Gastroesophageal sphincter (tissue), 4 donors: Measurements from ENCODE around the gene C2CD2. TPM values are rescaled to one million over a fixed set of nuclear protein-coding genes. Genes with fewer than 3 reads are reported as not detected.

ENCODE experiments used
- ATAC-seq: fragments of 150-250 bp; one replicate; pipeline ENCODE4 v1.9.1; 2016; ENCODE audit warnings: mild to moderate bottlenecking, moderate library complexity
- H3K27ac ChIP-seq, 4 donors: fragments of 200-600 bp; sonication (generic) in 3 of 4; 1 replicate in 3 of 4; 2 replicates in 1 of 4; pipeline ENCODE4 v1.5.1; 2016 to 2019
- H3K27me3 ChIP-seq: fragments of 200-600 bp; sonication (generic); one replicate; pipeline ENCODE4 v1.5.1; 2019
- H3K36me3 ChIP-seq, 2 donors: fragments of 200-600 bp; sonication (generic); one replicate each; pipeline ENCODE4 v1.5.1; 2019; ENCODE audit warnings: control low read depth in 1 of 2
- H3K4me1 ChIP-seq, 3 donors: fragments of 200-600 bp; sonication (generic); 1 replicate in 2 of 3; 2 replicates in 1 of 3; pipeline ENCODE4 v1.5.1; 2016 to 2019; ENCODE audit warnings: control low read depth in 2 of 3
- H3K4me3 ChIP-seq, 2 donors: fragments of 200-600 bp; sonication (generic); one replicate each; pipeline ENCODE4 v1.5.1; 2019; ENCODE audit warnings: mild to moderate bottlenecking in 1 of 2, moderate library complexity in 1 of 2
- H3K9me3 ChIP-seq, 3 donors: fragments of 200-600 bp; sonication (generic); one replicate each; pipeline ENCODE4 v1.5.1; 2017 to 2019; ENCODE audit warnings: control low read depth in 2 of 3
- EP300 ChIP-seq: sonication (generic); formaldehyde crosslinking; IDR thresholded peaks from one replicate; pipeline ENCODE4 v1.6.1; 2017; ENCODE audit warnings: antibody characterized with exemption, mild to moderate bottlenecking
- POLR2A ChIP-seq, 2 donors: fragments of 450-650 bp; IDR thresholded peaks; one replicate each; pipeline ENCODE4 v1.6.1; 2017; ENCODE audit warnings: antibody characterized with exemption in 2 of 2, mild to moderate bottlenecking in 2 of 2, moderate library complexity in 1 of 2
- POLR2AphosphoS5 ChIP-seq: sonication (generic); formaldehyde crosslinking; IDR thresholded peaks from one replicate; pipeline ENCODE4 v1.6.1; 2017; ENCODE audit warnings: antibody characterized with exemption
- WGBS, 2 donors: methylation state at CpG; one replicate each; pipeline ENCODE4 v1.1.5; 2018; ENCODE audit warnings: low coverage in 1 of 2; 5-methylcytosine and 5-hydroxymethylcytosine counted together
- total RNA-seq, 4 donors: library from RNA; depleted of rRNA; stranded (reverse); fragments of >200 nt; gene quantifications; one replicate each; pipeline ENCODE4 v1.1.0, GENCODE V29; 2016
- TF ChIP-seq, protein P1 (sequence below), 4 experiments: fragments of 200-600 bp in 2 of 4; fragments of 450-650 bp in 2 of 4; sonication (generic) in 1 of 4; IDR thresholded peaks; one replicate each; pipeline ENCODE4 v1.5.1; 2017 to 2019; ENCODE audit warnings: antibody characterized with exemption in 4 of 4, mild to moderate bottlenecking in 2 of 4, moderate library complexity in 2 of 4

C2CD2 gene
- total RNA-seq, 4 donors from 2014 or later: 15.6 to 38.9 (median 18.7) TPM

- no peaks in the 10 kb centered on the region for H3K9me3 ChIP-seq
- no peaks in the 10 kb centered on the region for H3K27me3 ChIP-seq
- no peak overlapping the region for H3K4me3 ChIP-seq
- H3K4me1 ChIP-seq: peaks cover 0 to 5% (median 0%) of the 10 kb centered on the region in 3 donors
- 59 to 72% methylated on average over 3 to 5 of the region's 5 CpGs for WGBS, 2 donors
- TF ChIP-seq EP300 (no peak), POLR2A (IDR thresholded peaks at IDR 0.05) (no peak), POLR2AphosphoS5 (no peak)
- TF ChIP-seq, protein P1, sequence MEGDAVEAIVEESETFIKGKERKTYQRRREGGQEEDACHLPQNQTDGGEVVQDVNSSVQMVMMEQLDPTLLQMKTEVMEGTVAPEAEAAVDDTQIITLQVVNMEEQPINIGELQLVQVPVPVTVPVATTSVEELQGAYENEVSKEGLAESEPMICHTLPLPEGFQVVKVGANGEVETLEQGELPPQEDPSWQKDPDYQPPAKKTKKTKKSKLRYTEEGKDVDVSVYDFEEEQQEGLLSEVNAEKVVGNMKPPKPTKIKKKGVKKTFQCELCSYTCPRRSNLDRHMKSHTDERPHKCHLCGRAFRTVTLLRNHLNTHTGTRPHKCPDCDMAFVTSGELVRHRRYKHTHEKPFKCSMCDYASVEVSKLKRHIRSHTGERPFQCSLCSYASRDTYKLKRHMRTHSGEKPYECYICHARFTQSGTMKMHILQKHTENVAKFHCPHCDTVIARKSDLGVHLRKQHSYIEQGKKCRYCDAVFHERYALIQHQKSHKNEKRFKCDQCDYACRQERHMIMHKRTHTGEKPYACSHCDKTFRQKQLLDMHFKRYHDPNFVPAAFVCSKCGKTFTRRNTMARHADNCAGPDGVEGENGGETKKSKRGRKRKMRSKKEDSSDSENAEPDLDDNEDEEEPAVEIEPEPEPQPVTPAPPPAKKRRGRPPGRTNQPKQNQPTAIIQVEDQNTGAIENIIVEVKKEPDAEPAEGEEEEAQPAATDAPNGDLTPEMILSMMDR (IDR thresholded peaks at IDR 0.05): no peak
- H3K36me3 ChIP-seq: peaks cover 0 to 65% of the 10 kb centered on the region in 2 donors
- no peak overlapping the region for H3K27ac ChIP-seq
- no peak for ATAC-seq
Measured at GRCh38 chr21:41891132-41891531, 62.7 kb downstream of the C2CD2 start.

GRCh38 chr21:41890355-41890754 is 63.5 kb downstream of the C2CD2 start:
- WGBS, 2 donors: 78 to 94% methylated on average over 6 of the region's 6 CpGs
- no peak for ATAC-seq
- no peak for TF ChIP-seq EP300
- TF ChIP-seq, protein P1 (IDR thresholded peaks at IDR 0.05): no peak

DNA sequence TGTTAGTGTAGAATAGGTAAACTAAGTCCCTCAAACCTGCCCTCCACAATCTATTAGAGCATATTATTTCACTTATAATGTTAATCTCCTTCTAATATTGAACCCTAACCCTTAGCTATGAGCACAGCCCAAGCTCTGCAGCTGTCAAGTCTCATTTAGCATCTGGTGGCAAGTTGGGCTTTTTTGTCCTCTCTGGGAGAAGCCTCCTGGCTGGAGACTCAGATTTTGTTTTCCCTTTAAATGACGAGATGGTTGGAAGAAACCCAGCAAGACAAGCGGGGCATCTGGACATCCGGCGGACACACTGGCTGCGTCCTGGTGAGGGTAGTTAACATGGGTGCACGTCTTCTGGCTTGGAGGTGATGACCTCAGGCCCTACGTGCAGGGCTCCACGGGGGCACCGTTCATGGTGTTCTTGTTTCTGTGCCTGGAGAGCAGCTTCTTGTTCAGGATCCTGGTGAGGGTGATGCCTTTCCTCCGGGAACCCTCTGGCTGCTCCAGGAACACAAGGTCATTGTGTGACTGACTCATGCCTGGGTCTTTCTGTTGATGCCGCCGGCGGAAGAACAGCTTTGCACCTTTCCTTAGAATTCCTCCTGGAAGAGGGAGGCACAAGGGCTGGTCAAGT is 65.0 kb downstream of the C2CD2 start:
- no peaks in the 10 kb centered on the region for H3K27me3 ChIP-seq
- no peaks in the 10 kb centered on the region for H3K9me3 ChIP-seq
- H3K4me1 ChIP-seq: no peaks in the 10 kb centered on the region
- TF ChIP-seq, protein P1 (IDR thresholded peaks at IDR 0.05): no peak
- no peak for TF ChIP-seq POLR2AphosphoS5
- TF ChIP-seq EP300: no peak
- TF ChIP-seq POLR2A (IDR thresholded peaks at IDR 0.05): no peak
- no peak for ATAC-seq
- H3K36me3 ChIP-seq: peaks cover 0 to 44% of the 10 kb centered on the region in 2 donors
- WGBS, 2 donors: 33 to 88% methylated on average over 1 to 4 of the region's 13 CpGs
- H3K4me3 ChIP-seq: no peak overlapping the region
- H3K27ac ChIP-seq: no peak overlapping the region

More at GRCh38 chr21:41890355-41890754, 63.5 kb downstream of the C2CD2 start:
- Histone ChIP-seq H3K36me3 (peaks cover 0 to 58% of the 10 kb centered on the region in 2 donors), H3K27me3 (no peaks in the 10 kb centered on the region), H3K4me3 (no peak overlapping the region), H3K27ac (no peak overlapping the region), H3K9me3 (no peaks in the 10 kb centered on the region), H3K4me1 (no peaks in the 10 kb centered on the region)

DNA sequence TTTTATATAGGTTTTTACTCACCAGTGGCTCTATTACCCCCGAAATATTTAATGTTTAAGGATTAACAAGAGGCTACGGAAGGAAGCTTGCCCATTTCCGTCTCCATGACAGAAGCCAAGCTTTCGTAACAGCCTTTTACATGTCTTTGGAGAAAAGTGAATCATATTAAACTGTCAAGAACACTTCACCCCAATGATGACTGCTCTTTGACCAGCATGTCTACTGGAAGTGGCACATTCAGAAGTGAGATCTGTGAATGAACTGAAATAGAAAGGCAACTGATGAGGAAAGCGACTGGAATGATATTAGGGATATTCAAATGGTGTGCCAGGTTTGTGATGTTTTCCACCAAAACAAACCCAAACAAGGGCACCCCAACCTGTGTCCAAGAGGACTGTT is 66.2 kb downstream of the C2CD2 start:
- no peaks in the 10 kb centered on the region for H3K4me1 ChIP-seq
- peaks cover 0 to 41% of the 10 kb centered on the region in 2 donors for H3K36me3 ChIP-seq
- no peak overlapping the region for H3K27ac ChIP-seq
- TF ChIP-seq POLR2AphosphoS5 (no peak), POLR2A (IDR thresholded peaks at IDR 0.05) (no peak), EP300 (no peak)
- TF ChIP-seq, protein P1 (IDR thresholded peaks at IDR 0.05): no peak
- ATAC-seq: no peak
- H3K27me3 ChIP-seq: no peaks in the 10 kb centered on the region
- no peaks in the 10 kb centered on the region for H3K9me3 ChIP-seq
- H3K4me3 ChIP-seq: no peak overlapping the region
- WGBS, 2 donors: 85 to 96% methylated on average over 5 of the region's 5 CpGs

- Histone ChIP-seq H3K4me3 (no peak overlapping the region), H3K4me1 (no peaks in the 10 kb centered on the region), H3K9me3 (no peaks in the 10 kb centered on the region), H3K36me3 (peaks cover 0 to 27% of the 10 kb centered on the region in 2 donors), H3K27ac (no peak overlapping the region), H3K27me3 (no peaks in the 10 kb centered on the region)
- TF ChIP-seq POLR2A (IDR thresholded peaks at IDR 0.05) (no peak), POLR2AphosphoS5 (no peak), EP300 (no peak)
- TF ChIP-seq, protein P1 (IDR thresholded peaks at IDR 0.05): no peak
- no peak for ATAC-seq
- 83% methylated on average over 6 to 7 of the region's 7 CpGs for WGBS, 2 donors
Measured at GRCh38 chr21:41886328-41886727, 67.5 kb downstream of the C2CD2 start.
